ENCODE data around the gene ONECUT3. TPM values are rescaled to one million over a fixed set of nuclear protein-coding genes. Genes with fewer than 3 reads are reported as not detected.

Gene ONECUT3
- total and polyA plus RNA-seq, 9 of the 15 experiments (the other 6 are each of a cell fraction or from before 2014, with no cell fraction given), result not detected

- Histone ChIP-seq H3K27me3 (ENCODE audit: control insufficient read depth in 2 of 2, insufficient read depth in 2 of 2, low read length in 2 of 2) (peaks cover 13 to 57% of the 10 kb centered on the region in 2 experiments; a peak in 4 of 5 replicates), H3K27ac (ENCODE audit: extremely low read depth, low read depth, low read length) (no peak overlapping the region), H3K79me2 (ENCODE audit: control insufficient read depth, insufficient read depth, low read length) (no peaks in the 10 kb centered on the region), H4K20me1 (replicated peaks; ENCODE audit: control insufficient read depth, insufficient read depth, low read length) (no peaks in the 10 kb centered on the region), H3K9me3 (replicated peaks; ENCODE audit: control insufficient read depth, insufficient read depth, low read depth, low read length) (no peaks in the 10 kb centered on the region), H3K9ac (ENCODE audit: insufficient read depth in 1 of 2, low read depth in 2 of 2, low read length in 2 of 2) (no peak overlapping the region), H3K4me2 (ENCODE audit: insufficient read depth, low read length) (no peak overlapping the region), H3K4me1 (replicated peaks in 1 of 2; ENCODE audit: control insufficient read depth in 2 of 2, insufficient read depth in 2 of 2, low read length in 2 of 2) (peaks cover 1 to 24% of the 10 kb centered on the region in 2 experiments; a peak in 3 of 5 replicates), H3K36me3 (ENCODE audit: control insufficient read depth, insufficient read depth, low read length) (no peaks in the 10 kb centered on the region), H3K9me1 (ENCODE audit: control insufficient read depth, insufficient read depth, low read length) (no peaks in the 10 kb centered on the region), H3K4me3 (no peak overlapping the region), H2AFZ (ENCODE audit: low read depth, low read length) (no peak overlapping the region)
- no TSS peak for BruUV-seq (replicated peaks)
- no peak for ATAC-seq
- intact Hi-C loops (cut with micrococcal nuclease) (no loop called here), in situ Hi-C loops (cut with MboI) (no loop called here)
- DNase-seq (ENCODE audit: extremely low read depth in 1 of 4, low spot score in 3 of 4), result no peak
- 73% methylated on average over 6 of the region's 17 CpGs for WGBS (ENCODE audit: insufficient coverage, low coverage, missing lambda C conversion rate)
- no peak for FAIRE-seq
- ChIA-PET POLR2A (no interaction called here), CTCF (ENCODE audit: low intra/inter-chr PET ratio) (no interaction called here)
- no peak for TF ChIP-seq SNRNP70 (optimal IDR thresholded peaks at IDR 0.05; ENCODE audit: low read depth, low read length)
- TF ChIP-seq MIER1 (IDR thresholded peaks at IDR 0.05; ENCODE audit: low read depth), result no peak
- TF ChIP-seq FOXP1 (CRISPR knock-in tag; IDR thresholded peaks at IDR 0.05), result no peak
- TF ChIP-seq BDP1 (IDR thresholded peaks at IDR 0.05; ENCODE audit: insufficient read depth, insufficient read length), result no peak
- TF ChIP-seq L3MBTL2 (IDR thresholded peaks at IDR 0.05), result no peak
- no peak for TF ChIP-seq CHD4 (IDR thresholded peaks at IDR 0.05; ENCODE audit: insufficient read depth, insufficient replicate concordance, low read depth, low read length, poor library complexity, severe bottlenecking)
- no peak for TF ChIP-seq ZNF311 (CRISPR knock-in tag; IDR thresholded peaks at IDR 0.05)
- no peak for TF ChIP-seq ZNF316 (IDR thresholded peaks at IDR 0.05)
- TF ChIP-seq HDAC6 (IDR thresholded peaks at IDR 0.05; ENCODE audit: low read depth, low read length), result no peak
- TF ChIP-seq, protein P1, sequence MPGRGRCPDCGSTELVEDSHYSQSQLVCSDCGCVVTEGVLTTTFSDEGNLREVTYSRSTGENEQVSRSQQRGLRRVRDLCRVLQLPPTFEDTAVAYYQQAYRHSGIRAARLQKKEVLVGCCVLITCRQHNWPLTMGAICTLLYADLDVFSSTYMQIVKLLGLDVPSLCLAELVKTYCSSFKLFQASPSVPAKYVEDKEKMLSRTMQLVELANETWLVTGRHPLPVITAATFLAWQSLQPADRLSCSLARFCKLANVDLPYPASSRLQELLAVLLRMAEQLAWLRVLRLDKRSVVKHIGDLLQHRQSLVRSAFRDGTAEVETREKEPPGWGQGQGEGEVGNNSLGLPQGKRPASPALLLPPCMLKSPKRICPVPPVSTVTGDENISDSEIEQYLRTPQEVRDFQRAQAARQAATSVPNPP (IDR thresholded peaks at IDR 0.05; ENCODE audit: borderline replicate concordance, insufficient read depth, insufficient read length), result no peak
- TF ChIP-seq, protein P2, sequence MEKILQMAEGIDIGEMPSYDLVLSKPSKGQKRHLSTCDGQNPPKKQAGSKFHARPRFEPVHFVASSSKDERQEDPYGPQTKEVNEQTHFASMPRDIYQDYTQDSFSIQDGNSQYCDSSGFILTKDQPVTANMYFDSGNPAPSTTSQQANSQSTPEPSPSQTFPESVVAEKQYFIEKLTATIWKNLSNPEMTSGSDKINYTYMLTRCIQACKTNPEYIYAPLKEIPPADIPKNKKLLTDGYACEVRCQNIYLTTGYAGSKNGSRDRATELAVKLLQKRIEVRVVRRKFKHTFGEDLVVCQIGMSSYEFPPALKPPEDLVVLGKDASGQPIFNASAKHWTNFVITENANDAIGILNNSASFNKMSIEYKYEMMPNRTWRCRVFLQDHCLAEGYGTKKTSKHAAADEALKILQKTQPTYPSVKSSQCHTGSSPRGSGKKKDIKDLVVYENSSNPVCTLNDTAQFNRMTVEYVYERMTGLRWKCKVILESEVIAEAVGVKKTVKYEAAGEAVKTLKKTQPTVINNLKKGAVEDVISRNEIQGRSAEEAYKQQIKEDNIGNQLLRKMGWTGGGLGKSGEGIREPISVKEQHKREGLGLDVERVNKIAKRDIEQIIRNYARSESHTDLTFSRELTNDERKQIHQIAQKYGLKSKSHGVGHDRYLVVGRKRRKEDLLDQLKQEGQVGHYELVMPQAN (IDR thresholded peaks at IDR 0.05; ENCODE audit: borderline replicate concordance), result no peak
- no peak for TF ChIP-seq KHSRP (IDR thresholded peaks at IDR 0.05)
- TF ChIP-seq, protein P3, sequence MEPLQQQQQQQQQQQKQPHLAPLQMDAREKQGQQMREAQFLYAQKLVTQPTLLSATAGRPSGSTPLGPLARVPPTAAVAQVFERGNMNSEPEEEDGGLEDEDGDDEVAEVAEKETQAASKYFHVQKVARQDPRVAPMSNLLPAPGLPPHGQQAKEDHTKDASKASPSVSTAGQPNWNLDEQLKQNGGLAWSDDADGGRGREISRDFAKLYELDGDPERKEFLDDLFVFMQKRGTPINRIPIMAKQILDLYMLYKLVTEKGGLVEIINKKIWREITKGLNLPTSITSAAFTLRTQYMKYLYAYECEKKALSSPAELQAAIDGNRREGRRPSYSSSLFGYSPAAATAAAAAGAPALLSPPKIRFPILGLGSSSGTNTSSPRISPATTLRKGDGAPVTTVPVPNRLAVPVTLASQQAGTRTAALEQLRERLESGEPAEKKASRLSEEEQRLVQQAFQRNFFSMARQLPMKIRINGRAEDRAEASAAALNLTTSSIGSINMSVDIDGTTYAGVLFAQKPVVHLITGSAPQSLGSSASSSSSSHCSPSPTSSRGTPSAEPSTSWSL (CRISPR knock-in tag; IDR thresholded peaks at IDR 0.05; ENCODE audit: borderline replicate concordance), result no peak
- no peak for TF ChIP-seq JUND (IDR thresholded peaks at IDR 0.05; ENCODE audit: borderline replicate concordance, low read depth, low read length)
- no peak for TF ChIP-seq JUND (tag; IDR thresholded peaks at IDR 0.05; ENCODE audit: borderline replicate concordance, low read depth, low read length)
- no peak for TF ChIP-seq ARNT (IDR thresholded peaks at IDR 0.05)
- TF ChIP-seq CREBBP (IDR thresholded peaks at IDR 0.05; ENCODE audit: low read depth, low read length), result no peak
- TF ChIP-seq NR2C1 (IDR thresholded peaks at IDR 0.05), result no peak
- TF ChIP-seq NR2C1 (tag; IDR thresholded peaks at IDR 0.05), result no peak
- TF ChIP-seq NFIX (CRISPR knock-in tag; IDR thresholded peaks at IDR 0.05; ENCODE audit: low read depth), result no peak
- no peak for TF ChIP-seq PRPF4 (IDR thresholded peaks at IDR 0.05; ENCODE audit: insufficient read depth, low read depth, low read length, poor library complexity, severe bottlenecking)
Measured at GRCh38 chr19:1730157-1730556, 23.1 kb upstream of the ONECUT3 start.
